Neural cell (in vitro differentiated cells): ENCODE results near the gene TNFSF12. TPM values are rescaled to one million over a fixed set of nuclear protein-coding genes. Genes with fewer than 3 reads are reported as not detected.

Experiments used
- H2AFZ ChIP-seq: fragments of 200-600, 300-800 bp; sonication (generic), shearing (Covaris generic); 2 replicates; pipeline ENCODE4 v1.6.0; 2014; ENCODE audit warnings: low read depth, mild to moderate bottlenecking, antibody characterized with exemption, low read length, moderate library complexity
- H3F3A ChIP-seq: fragments of 200-600 bp; shearing (Covaris generic); 2 replicates; pipeline ENCODE4 v1.6.1; 2016; ENCODE audit warnings: mild to moderate bottlenecking, moderate library complexity, mixed read lengths, antibody characterized with exemption, low read length; ENCODE audit not compliant: insufficient read depth, poor library complexity, severe bottlenecking
- H3K27ac ChIP-seq: fragments of 200-600, 300-800 bp; sonication (generic), shearing (Covaris generic); 2 replicates; pipeline ENCODE4 v1.5.1; 2014; ENCODE audit warnings: mild to moderate bottlenecking, low read length, moderate library complexity
- H3K27me3 ChIP-seq: fragments of 300-800, 200-600 bp; sonication (generic), shearing (Covaris generic); 2 replicates; pipeline ENCODE4 v1.6.0; 2014; ENCODE audit warnings: mild to moderate bottlenecking, low read depth, low read length, moderate library complexity; ENCODE audit not compliant: insufficient read depth
- H3K36me3 ChIP-seq: fragments of 300-800, 200-600 bp; sonication (generic), shearing (Covaris generic); 2 replicates; pipeline ENCODE4 v1.5.1; 2014; ENCODE audit warnings: mild to moderate bottlenecking, antibody characterized with exemption, low read length, moderate library complexity; ENCODE audit not compliant: insufficient read depth
- H3K4me2 ChIP-seq: fragments of 300-800, 200-600 bp; sonication (generic), shearing (Covaris generic); 2 replicates; pipeline ENCODE4 v1.6.0; 2014; ENCODE audit warnings: mild to moderate bottlenecking, low read length
- H3K4me3 ChIP-seq: fragments of 300-800, 200-600 bp; sonication (generic), shearing (Covaris generic); 2 replicates; pipeline ENCODE4 v1.5.1; 2014; ENCODE audit warnings: mild to moderate bottlenecking, low read length, moderate library complexity
- H3K79me2 ChIP-seq: fragments of 200-600 bp; shearing (Covaris generic); replicated peaks from 2 replicates; pipeline ENCODE4 v1.6.0; 2014; ENCODE audit warnings: mild to moderate bottlenecking, low read length, moderate library complexity; ENCODE audit not compliant: insufficient read depth
- H3K9ac ChIP-seq: fragments of 300-800, 200-600 bp; sonication (generic), shearing (Covaris generic); 2 replicates; pipeline ENCODE4 v1.6.1; 2016; ENCODE audit warnings: mild to moderate bottlenecking, low read length, mixed read lengths
- H3K9me2 ChIP-seq: fragments of 200-600 bp; shearing (Covaris generic); 2 replicates; pipeline ENCODE4 v1.6.1; 2016; ENCODE audit warnings: mild to moderate bottlenecking, low read length, mixed read lengths; ENCODE audit not compliant: insufficient read depth
- H3K9me3 ChIP-seq: fragments of 200-600, 300-800 bp; sonication (generic), shearing (Covaris generic); 2 replicates; pipeline ENCODE4 v1.6.1; 2016; ENCODE audit warnings: mild to moderate bottlenecking, mixed run types, low read length, moderate library complexity, mixed read lengths
- H4K20me1 ChIP-seq: fragments of 200-600 bp; shearing (Covaris generic); 2 replicates; pipeline ENCODE4 v1.6.1; 2016; ENCODE audit warnings: mild to moderate bottlenecking, mixed run types; ENCODE audit not compliant: insufficient read depth
- EP300 ChIP-seq: fragments of 450-650 bp; conservative IDR thresholded peaks from 2 replicates; pipeline ENCODE4 v1.6.1; 2014; ENCODE audit warnings: antibody characterized with exemption, mild to moderate bottlenecking, moderate library complexity; ENCODE audit not compliant: poor library complexity, severe bottlenecking
- EZH2 ChIP-seq: fragments of 200-600, 300-800 bp; shearing (Covaris generic), sonication (generic); IDR thresholded peaks from 2 replicates; pipeline ENCODE4 v1.6.1; 2014; ENCODE audit warnings: antibody characterized with exemption, low read length, borderline replicate concordance, mild to moderate bottlenecking; ENCODE audit not compliant: insufficient read depth, poor library complexity, severe bottlenecking
- MXI1 ChIP-seq: fragments of 450-650 bp; conservative IDR thresholded peaks from 2 replicates; pipeline ENCODE4 v1.6.1; 2014; ENCODE audit warnings: antibody characterized with exemption, mild to moderate bottlenecking; ENCODE audit not compliant: poor library complexity, severe bottlenecking
- POLR2AphosphoS5 ChIP-seq: IDR thresholded peaks from 2 replicates; pipeline ENCODE4 v1.6.1; 2012
- RAD21 ChIP-seq: fragments of 450-650 bp; conservative IDR thresholded peaks from 2 replicates; pipeline ENCODE4 v1.6.1; 2014; ENCODE audit warnings: antibody characterized with exemption, mild to moderate bottlenecking, moderate library complexity
- REST ChIP-seq: IDR thresholded peaks from 2 replicates; pipeline ENCODE4 v1.6.1; 2012; ENCODE audit warnings: borderline replicate concordance
- SMC3 ChIP-seq: fragments of 450-650 bp; conservative IDR thresholded peaks from 2 replicates; pipeline ENCODE4 v1.6.1; 2014; ENCODE audit warnings: antibody characterized with exemption, mild to moderate bottlenecking, moderate library complexity; ENCODE audit not compliant: poor library complexity
- TAF1 ChIP-seq: IDR thresholded peaks from 2 replicates; pipeline ENCODE4 v1.6.1; 2012; ENCODE audit warnings: low read depth
- polyA plus RNA-seq: library from polyadenylated mRNA; depleted of rRNA; stranded (reverse); fragments of >200 nt; gene quantifications from 2 replicates; pipeline ENCODE4 v1.2.3, GENCODE V29; 2014
- TF ChIP-seq, protein P1 (sequence below): fragments of 450-650 bp; IDR thresholded peaks from 2 replicates; pipeline ENCODE4 v1.5.1; 2014; ENCODE audit warnings: antibody characterized with exemption, mild to moderate bottlenecking, moderate library complexity; ENCODE audit not compliant: poor library complexity, severe bottlenecking

Gene TNFSF12
- polyA plus RNA-seq, 1 donor from 2014 or later = not detected

GRCh38 chr17:7589891-7590691 is 41.2 kb downstream of the TNFSF12 start, which contains the start of gene SOX15:
Gene SOX15 (minus strand): TSS chr17:7590094. CDS start chr17:7589676, 418 bp downstream.
- peaks cover 7% of the 10 kb centered on the region for H3K36me3 ChIP-seq

DNA sequence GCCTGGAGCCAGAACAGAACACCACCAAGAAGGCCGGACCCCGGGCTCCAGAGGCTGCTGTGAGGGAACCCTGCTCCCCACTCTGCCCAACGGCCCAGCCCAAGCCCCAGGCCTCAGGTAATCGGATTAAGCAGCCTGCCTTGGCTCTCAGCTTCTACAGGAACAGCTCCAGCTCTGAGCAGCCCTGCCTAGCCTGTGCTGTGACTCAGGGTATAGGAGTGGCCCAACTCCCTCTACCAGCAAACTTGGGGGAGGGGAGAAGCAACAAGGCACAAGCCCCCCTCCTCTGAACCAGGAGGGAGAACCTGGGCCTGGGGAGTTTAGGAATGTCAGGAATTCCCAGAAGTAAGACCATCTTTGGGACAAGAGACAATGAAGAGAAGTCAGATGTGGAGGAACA is 41.9 kb downstream of the TNFSF12 start:
- no peak overlapping the region for H2AFZ ChIP-seq
- H3K79me2 ChIP-seq = no peaks in the 10 kb centered on the region
- no peaks in the 10 kb centered on the region for H4K20me1 ChIP-seq
- no peak overlapping the region for H3K4me2 ChIP-seq
- no peak overlapping the region for H3K4me3 ChIP-seq
- H3F3A ChIP-seq = no peaks in the 10 kb centered on the region
- no peak overlapping the region for H3K27ac ChIP-seq
- H3K9me2 ChIP-seq = no peaks in the 10 kb centered on the region
- H3K27me3 ChIP-seq = no peaks in the 10 kb centered on the region
- no peak overlapping the region for H3K9ac ChIP-seq
- no peaks in the 10 kb centered on the region for H3K9me3 ChIP-seq
- H3K36me3 ChIP-seq = peaks cover 7% of the 10 kb centered on the region
- no peak for TF ChIP-seq TAF1
- TF ChIP-seq POLR2AphosphoS5 = no peak
- no peak for TF ChIP-seq SMC3
- TF ChIP-seq REST = no peak
- TF ChIP-seq EZH2 = no peak
- no peak for TF ChIP-seq RAD21
- no peak for TF ChIP-seq EP300
- no peak for TF ChIP-seq MXI1

More at GRCh38 chr17:7589891-7590691, 41.2 kb downstream of the TNFSF12 start, which contains the start of gene SOX15:
- Histone ChIP-seq H3K9me3 (no peaks in the 10 kb centered on the region), H2AFZ (no peak within 1 kb of the TSS), H3K9me2 (no peaks in the 10 kb centered on the region), H3F3A (no peaks in the 10 kb centered on the region), H3K27ac (no peak within 1 kb of the TSS), H3K4me3 (peak within 1 kb of the TSS; percentile 38), H4K20me1 (no peaks in the 10 kb centered on the region), H3K27me3 (no peaks in the 10 kb centered on the region), H3K79me2 (no peaks in the 10 kb centered on the region), H3K9ac (no peak within 1 kb of the TSS), H3K4me2 (no peak within 1 kb of the TSS)
- TF ChIP-seq POLR2AphosphoS5 (no peak), RAD21 (no peak), REST (no peak), MXI1 (no peak), EZH2 (no peak), EP300 (no peak), SMC3 (no peak), TAF1 (no peak)
- TF ChIP-seq, protein P1, sequence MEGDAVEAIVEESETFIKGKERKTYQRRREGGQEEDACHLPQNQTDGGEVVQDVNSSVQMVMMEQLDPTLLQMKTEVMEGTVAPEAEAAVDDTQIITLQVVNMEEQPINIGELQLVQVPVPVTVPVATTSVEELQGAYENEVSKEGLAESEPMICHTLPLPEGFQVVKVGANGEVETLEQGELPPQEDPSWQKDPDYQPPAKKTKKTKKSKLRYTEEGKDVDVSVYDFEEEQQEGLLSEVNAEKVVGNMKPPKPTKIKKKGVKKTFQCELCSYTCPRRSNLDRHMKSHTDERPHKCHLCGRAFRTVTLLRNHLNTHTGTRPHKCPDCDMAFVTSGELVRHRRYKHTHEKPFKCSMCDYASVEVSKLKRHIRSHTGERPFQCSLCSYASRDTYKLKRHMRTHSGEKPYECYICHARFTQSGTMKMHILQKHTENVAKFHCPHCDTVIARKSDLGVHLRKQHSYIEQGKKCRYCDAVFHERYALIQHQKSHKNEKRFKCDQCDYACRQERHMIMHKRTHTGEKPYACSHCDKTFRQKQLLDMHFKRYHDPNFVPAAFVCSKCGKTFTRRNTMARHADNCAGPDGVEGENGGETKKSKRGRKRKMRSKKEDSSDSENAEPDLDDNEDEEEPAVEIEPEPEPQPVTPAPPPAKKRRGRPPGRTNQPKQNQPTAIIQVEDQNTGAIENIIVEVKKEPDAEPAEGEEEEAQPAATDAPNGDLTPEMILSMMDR = no peak
